Sigmoid colon (tissue), 7 donors: ENCODE results near the gene SNAI3. TPM values are rescaled to one million over a fixed set of nuclear protein-coding genes. Genes with fewer than 3 reads are reported as not detected.

Source experiments
- DNase-seq: peaks from one replicate; pipeline ENCODE4 v3.0.0-alpha.2; 2019
- H3K27ac ChIP-seq, 4 donors: fragments of 200-600 bp; sonication (generic); one replicate each; pipeline ENCODE4 v1.5.1; 2016 to 2019; ENCODE audit warnings: mild to moderate bottlenecking in 1 of 4
- H3K27me3 ChIP-seq, 3 donors: fragments of 200-600 bp; sonication (generic); one replicate each; pipeline ENCODE4 v1.5.1; 2019; ENCODE audit warnings: mild to moderate bottlenecking in 1 of 3
- H3K36me3 ChIP-seq, 4 donors: fragments of 200-600 bp; sonication (generic); one replicate each; pipeline ENCODE4 v1.5.1; 2016 to 2019
- H3K4me1 ChIP-seq, 4 donors: fragments of 200-600 bp; sonication (generic); one replicate each; pipeline ENCODE4 v1.5.1; 2017 to 2019
- H3K4me3 ChIP-seq, 4 donors: fragments of 200-600 bp; sonication (generic); one replicate each; pipeline ENCODE4 v1.5.1; 2017 to 2019; ENCODE audit warnings: mild to moderate bottlenecking in 2 of 4, moderate library complexity in 1 of 4
- H3K9me3 ChIP-seq, 4 donors: fragments of 200-600 bp in 3 of 4; sonication (generic) in 3 of 4; one replicate each; pipeline versions ENCODE4 v1.5.1 to v1.6.1; 2013 to 2019
- EP300 ChIP-seq, 4 donors: sonication (generic); formaldehyde crosslinking; IDR thresholded peaks; one replicate each; pipeline ENCODE4 v1.6.1; 2017; ENCODE audit warnings: antibody characterized with exemption in 4 of 4
- POLR2A ChIP-seq, 2 donors: fragments of 450-650 bp; IDR thresholded peaks; one replicate each; pipeline ENCODE4 v1.6.1; 2016; ENCODE audit warnings: antibody characterized with exemption in 2 of 2, mild to moderate bottlenecking in 2 of 2, moderate library complexity in 2 of 2
- POLR2AphosphoS5 ChIP-seq, 4 donors: sonication (generic); formaldehyde crosslinking; IDR thresholded peaks; one replicate each; pipeline ENCODE4 v1.6.1; 2017; ENCODE audit warnings: antibody characterized with exemption in 4 of 4
- WGBS, 2 donors: extraction: QIAGEN DNeasy Blood & Tissue Kit; methylation state at CpG; one replicate each; pipeline ENCODE4 v1.1.7; 2013; 5-methylcytosine and 5-hydroxymethylcytosine counted together
- intact Hi-C: fragments of 100-400 bp; cut with DNase I; formaldehyde crosslinking; loops from one replicate; pipeline ENCODE4 v1.15.1; 2023
- polyA plus RNA-seq, 3 donors: library from polyadenylated mRNA; stranded (reverse); fragments of 200-250 nt; gene quantifications; one replicate each; pipeline ENCODE4 v1.2.3, GENCODE V29; 2013
- total RNA-seq, 4 donors: library from RNA; depleted of rRNA; stranded (reverse); fragments of >200 nt; gene quantifications; one replicate each; pipeline ENCODE4 v1.1.0, GENCODE V29; 2016
- TF ChIP-seq, protein P1 (sequence below), 4 experiments: fragments of 450-650 bp in 3 of 4; fragments of 200-600 bp in 1 of 4; IDR thresholded peaks; one replicate each; pipeline ENCODE4 v1.5.1; 2016 to 2019; ENCODE audit warnings: antibody characterized with exemption in 4 of 4, mild to moderate bottlenecking in 3 of 4, moderate library complexity in 2 of 4
- donor health status: healthy with polysubstance abuse.
- donor health status: Bipolar disorder and iron deficiency.
- donor health status: healthy.

The SNAI3 gene
- total and polyA plus RNA-seq, 7 donors, result 0.46 to 3.0 (median 0.71) TPM; not detected in 2

DNA sequence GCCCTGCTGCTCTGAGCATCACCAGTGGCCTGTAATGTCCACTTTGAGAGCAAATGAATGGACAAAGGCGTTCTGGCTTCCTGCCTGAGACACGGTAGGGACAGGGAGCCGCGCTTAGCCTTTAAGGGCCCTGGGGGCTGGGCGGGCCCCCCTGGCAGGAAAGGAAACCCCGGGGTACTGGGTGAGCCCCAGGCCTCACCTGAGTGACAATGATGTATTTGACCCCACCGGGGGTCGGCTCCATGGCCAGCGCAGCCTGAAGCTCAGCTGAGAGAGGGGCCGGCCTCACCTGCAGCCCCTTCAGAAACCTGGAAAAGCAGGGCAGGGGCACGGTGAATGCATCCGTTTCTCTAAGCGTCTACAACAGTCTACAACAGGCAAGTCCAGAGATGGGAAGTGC is 33.2 kb downstream of the SNAI3 start:
- peaks cover 0 to 24% (median 20%) of the 10 kb centered on the region in 4 donors for H3K4me1 ChIP-seq
- 92 to 94% methylated on average over 13 of the region's 13 CpGs for WGBS, 2 donors
- intact Hi-C loops, result no loop called here
- H3K9me3 ChIP-seq, result no peaks in the 10 kb centered on the region
- no peak overlapping the region for H3K27ac ChIP-seq
- peaks cover 0 to 59% (median 4%) of the 10 kb centered on the region in 4 donors for H3K36me3 ChIP-seq
- no peak for DNase-seq
- no peak overlapping the region for H3K4me3 ChIP-seq
- no peak for TF ChIP-seq EP300 (IDR thresholded peaks at IDR 0.05)
- TF ChIP-seq POLR2AphosphoS5 (IDR thresholded peaks at IDR 0.05), result no peak
- TF ChIP-seq, protein P1, sequence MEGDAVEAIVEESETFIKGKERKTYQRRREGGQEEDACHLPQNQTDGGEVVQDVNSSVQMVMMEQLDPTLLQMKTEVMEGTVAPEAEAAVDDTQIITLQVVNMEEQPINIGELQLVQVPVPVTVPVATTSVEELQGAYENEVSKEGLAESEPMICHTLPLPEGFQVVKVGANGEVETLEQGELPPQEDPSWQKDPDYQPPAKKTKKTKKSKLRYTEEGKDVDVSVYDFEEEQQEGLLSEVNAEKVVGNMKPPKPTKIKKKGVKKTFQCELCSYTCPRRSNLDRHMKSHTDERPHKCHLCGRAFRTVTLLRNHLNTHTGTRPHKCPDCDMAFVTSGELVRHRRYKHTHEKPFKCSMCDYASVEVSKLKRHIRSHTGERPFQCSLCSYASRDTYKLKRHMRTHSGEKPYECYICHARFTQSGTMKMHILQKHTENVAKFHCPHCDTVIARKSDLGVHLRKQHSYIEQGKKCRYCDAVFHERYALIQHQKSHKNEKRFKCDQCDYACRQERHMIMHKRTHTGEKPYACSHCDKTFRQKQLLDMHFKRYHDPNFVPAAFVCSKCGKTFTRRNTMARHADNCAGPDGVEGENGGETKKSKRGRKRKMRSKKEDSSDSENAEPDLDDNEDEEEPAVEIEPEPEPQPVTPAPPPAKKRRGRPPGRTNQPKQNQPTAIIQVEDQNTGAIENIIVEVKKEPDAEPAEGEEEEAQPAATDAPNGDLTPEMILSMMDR (IDR thresholded peaks at IDR 0.05), result no peak
- no peak for TF ChIP-seq POLR2A (IDR thresholded peaks at IDR 0.05)
- peaks cover 0 to 14% (median 0%) of the 10 kb centered on the region in 3 donors for H3K27me3 ChIP-seq

DNA sequence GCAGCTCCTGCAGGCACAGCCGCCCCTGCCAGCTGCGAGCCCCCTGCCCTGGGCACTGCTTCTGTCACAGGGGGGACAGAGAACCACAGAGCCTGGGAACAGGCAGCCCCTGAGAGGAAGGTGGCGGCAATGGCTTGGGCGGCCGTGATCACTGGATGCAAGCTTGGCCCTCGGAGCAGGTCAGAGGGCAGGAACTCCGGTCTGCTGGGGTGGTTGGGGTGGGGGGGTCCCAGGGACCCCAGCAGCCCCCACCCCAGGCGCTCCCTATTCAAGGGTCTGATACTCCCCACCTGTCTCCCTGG is 33.6 kb downstream of the SNAI3 start:
- no peak overlapping the region for H3K4me3 ChIP-seq
- peaks cover 0 to 56% (median 4%) of the 10 kb centered on the region in 4 donors for H3K36me3 ChIP-seq
- no peak for DNase-seq
- H3K9me3 ChIP-seq, result no peaks in the 10 kb centered on the region
- H3K27me3 ChIP-seq, result peaks cover 0 to 14% (median 0%) of the 10 kb centered on the region in 3 donors
- H3K4me1 ChIP-seq, result peaks cover 0 to 24% (median 20%) of the 10 kb centered on the region in 4 donors
- intact Hi-C loops, result no loop called here
- no peak overlapping the region for H3K27ac ChIP-seq
- 93 to 97% methylated on average over 8 of the region's 8 CpGs for WGBS, 2 donors
- TF ChIP-seq, protein P1 (IDR thresholded peaks at IDR 0.05), result no peak
- TF ChIP-seq POLR2AphosphoS5 (IDR thresholded peaks at IDR 0.05) (no peak), EP300 (IDR thresholded peaks at IDR 0.05) (no peak), POLR2A (IDR thresholded peaks at IDR 0.05) (no peak)

- H3K4me3 ChIP-seq, result no peak overlapping the region
- WGBS, 2 donors, result 85 to 90% methylated on average over 29 of the region's 29 CpGs
- H3K4me1 ChIP-seq, result peaks cover 0 to 24% (median 20%) of the 10 kb centered on the region in 4 donors
- no peaks in the 10 kb centered on the region for H3K9me3 ChIP-seq
- intact Hi-C loops, result no loop called here
- peak overlapping the region in 3 of 4 donors; percentile 62 to 68 (median 67) for H3K27ac ChIP-seq
- peaks cover 0 to 14% (median 0%) of the 10 kb centered on the region in 3 donors for H3K27me3 ChIP-seq
- H3K36me3 ChIP-seq, result peaks cover 0 to 51% (median 4%) of the 10 kb centered on the region in 4 donors
- TF ChIP-seq POLR2AphosphoS5 (IDR thresholded peaks at IDR 0.05) (no peak), POLR2A (IDR thresholded peaks at IDR 0.05) (no peak), EP300 (IDR thresholded peaks at IDR 0.05) (no peak)
- TF ChIP-seq, protein P1 (IDR thresholded peaks at IDR 0.05), result no peak
- no peak for DNase-seq
Observed at GRCh38 chr16:88651989-88652761, 34.1 kb downstream of the SNAI3 start.

GRCh38 chr16:88651276-88651988 is 34.9 kb downstream of the SNAI3 start:
- H3K36me3 ChIP-seq, result peaks cover 0 to 43% (median 4%) of the 10 kb centered on the region in 4 donors
- peak overlapping the region; percentile 62 to 70 (median 68) for H3K27ac ChIP-seq
- TF ChIP-seq POLR2A (IDR thresholded peaks at IDR 0.05) (no peak), EP300 (IDR thresholded peaks at IDR 0.05) (no peak), POLR2AphosphoS5 (IDR thresholded peaks at IDR 0.05) (no peak)
- TF ChIP-seq, protein P1 (IDR thresholded peaks at IDR 0.05), result no peak
- H3K9me3 ChIP-seq, result no peaks in the 10 kb centered on the region
- intact Hi-C loops, result no loop called here
- H3K4me3 ChIP-seq, result peak overlapping the region; percentile 41 to 62 (median 58)
- H3K27me3 ChIP-seq, result peaks cover 0 to 14% (median 0%) of the 10 kb centered on the region in 3 donors
- 33 to 46% methylated on average over 24 of the region's 24 CpGs for WGBS, 2 donors
- no peak for DNase-seq
- peaks cover 0 to 24% (median 20%) of the 10 kb centered on the region in 4 donors for H3K4me1 ChIP-seq
